Fibroblast of villous mesenchyme (primary cell): ENCODE results near the gene PPP4R3A. TPM values are rescaled to one million over a fixed set of nuclear protein-coding genes. Genes with fewer than 3 reads are reported as not detected.

Experiments used
- DNase-seq: peaks from one replicate; pipeline ENCODE4 v3.0.0-alpha.2; 2010; ENCODE audit warnings: low read depth
- H3K4me3 ChIP-seq: 2 replicates; pipeline ENCODE4 v1.5.1; 2011; ENCODE audit warnings: low read depth, mild to moderate bottlenecking, low read length
- CTCF ChIP-seq: IDR thresholded peaks from 2 replicates; pipeline ENCODE4 v1.5.1; 2012; ENCODE audit warnings: low read depth, mild to moderate bottlenecking, low read length; ENCODE audit not compliant: insufficient read depth
- total RNA-seq: library from RNA; depleted of rRNA; stranded (reverse); fragments of >200 nt; gene quantifications from 2 replicates; pipeline ENCODE4 v1.2.3, GENCODE V29; 2012

Gene PPP4R3A
- total RNA-seq, 1 donor = 65.2 TPM

DNA sequence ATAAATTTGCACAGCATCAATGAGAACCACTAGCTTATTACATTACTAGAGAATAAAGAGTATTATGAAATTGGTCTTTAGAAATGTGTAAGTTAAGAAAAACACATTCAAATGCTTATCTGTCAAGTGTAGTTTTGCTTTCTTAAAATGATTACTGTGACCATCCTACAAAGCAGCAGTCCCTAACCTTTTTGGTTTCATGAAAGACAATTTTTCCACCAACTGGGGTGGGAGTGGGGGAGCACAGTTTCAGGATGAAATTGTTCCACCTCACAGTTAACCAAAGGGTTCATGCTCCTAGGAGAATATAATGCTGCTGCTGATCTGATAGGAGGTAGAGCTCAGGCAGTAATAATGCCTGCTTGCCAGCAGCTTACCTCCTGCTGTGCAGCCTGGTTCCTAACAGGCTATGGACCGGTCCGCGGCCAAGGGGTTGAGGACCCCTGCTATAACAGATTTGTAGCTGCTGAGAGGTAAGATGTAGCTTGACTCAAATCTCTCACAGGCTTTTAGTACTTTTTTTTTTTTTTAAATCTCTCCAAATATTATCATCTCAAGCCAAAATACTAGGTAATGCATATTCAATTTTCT lies 45.4 kb downstream of the PPP4R3A start:
- no peak for DNase-seq
- no peak overlapping the region for H3K4me3 ChIP-seq
- TF ChIP-seq CTCF = no peak

- no peak for DNase-seq
- no peak overlapping the region for H3K4me3 ChIP-seq
- TF ChIP-seq CTCF = no peak
Observed at GRCh38 chr14:91458612-91459011, 51.5 kb downstream of the PPP4R3A start.

- TF ChIP-seq CTCF = no peak
- DNase-seq = no peak
- H3K4me3 ChIP-seq = no peak overlapping the region
Observed at GRCh38 chr14:91456283-91456682, 53.8 kb downstream of the PPP4R3A start.

GRCh38 chr14:91454580-91454979 lies 55.5 kb downstream of the PPP4R3A start:
- no peak for TF ChIP-seq CTCF
- no peak overlapping the region for H3K4me3 ChIP-seq
- no peak for DNase-seq

DNA sequence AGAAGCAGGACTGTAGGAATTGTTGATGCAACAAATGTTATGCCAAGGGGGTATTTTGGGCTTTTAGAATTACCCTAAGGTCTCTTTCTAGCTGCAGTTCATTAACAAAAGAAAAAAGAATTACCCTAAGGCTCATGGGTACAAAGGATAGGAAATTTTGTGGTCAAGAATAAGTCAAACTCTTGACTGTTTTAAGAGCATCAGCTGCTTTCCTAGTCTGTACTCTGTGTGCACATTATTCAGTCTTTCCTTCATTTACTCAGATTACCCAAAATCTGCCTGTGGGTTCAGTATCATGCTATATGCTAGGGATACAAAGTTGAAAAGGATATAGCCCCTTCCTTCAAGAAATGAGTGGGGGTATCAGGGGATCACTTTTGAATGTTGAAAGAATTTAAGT lies 56.0 kb downstream of the PPP4R3A start:
- no peak for DNase-seq
- no peak for TF ChIP-seq CTCF
- H3K4me3 ChIP-seq = no peak overlapping the region

GRCh38 chr14:91453744-91454143 lies 56.4 kb downstream of the PPP4R3A start:
- H3K4me3 ChIP-seq = no peak overlapping the region
- DNase-seq = no peak
- no peak for TF ChIP-seq CTCF

DNA sequence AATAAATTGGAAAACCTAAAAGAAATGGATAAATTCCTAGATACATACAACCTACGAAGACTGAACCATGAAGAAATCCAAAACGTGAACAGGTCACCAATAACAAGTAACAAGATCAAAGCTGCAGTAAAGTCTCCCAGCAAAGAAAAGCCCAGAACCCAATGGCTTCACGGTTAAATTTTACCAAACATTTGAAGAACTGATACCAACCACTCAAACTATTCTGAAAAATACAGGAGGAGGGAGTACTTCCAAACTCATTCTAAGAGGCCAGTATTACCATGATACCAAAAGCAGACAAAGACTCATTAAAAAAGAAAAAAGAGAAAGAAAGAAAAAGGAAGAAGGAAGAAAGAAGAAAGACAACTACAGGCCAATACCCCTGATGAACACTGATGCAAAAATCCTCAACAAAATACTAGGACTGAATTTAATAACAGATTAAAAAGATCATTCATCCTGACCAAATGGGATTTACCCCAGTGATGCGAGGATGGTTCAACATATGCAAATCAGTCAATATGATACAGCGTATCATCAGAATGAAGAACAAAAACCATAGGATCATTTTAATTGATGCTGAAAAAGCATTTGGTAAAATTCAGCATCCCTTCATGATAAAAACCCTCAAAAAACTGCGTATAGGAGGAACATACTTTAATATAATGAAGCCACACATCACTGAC lies 65.6 kb downstream of the PPP4R3A start:
- no peak for TF ChIP-seq CTCF
- no peak overlapping the region for H3K4me3 ChIP-seq
- no peak for DNase-seq
